Colonic mucosa (tissue), 4 donors: ENCODE measurements around the gene ADARB2. TPM values are rescaled to one million over a fixed set of nuclear protein-coding genes. Genes with fewer than 3 reads are reported as not detected.

Experiments
- DNase-seq: peaks from one replicate; pipeline ENCODE4 v3.0.0-alpha.2; 2020
- H3K27ac ChIP-seq: fragments of 200-600 bp; one replicate; pipeline ENCODE4 v1.8.0; 2021
- H3K27me3 ChIP-seq: fragments of 200-600 bp; one replicate; pipeline ENCODE4 v1.8.0; 2021
- H3K36me3 ChIP-seq: fragments of 200-600 bp; one replicate; pipeline ENCODE4 v1.8.0; 2021
- H3K4me1 ChIP-seq: fragments of 200-600 bp; one replicate; pipeline ENCODE4 v1.8.0; 2021; ENCODE audit warnings: mild to moderate bottlenecking
- H3K4me3 ChIP-seq: fragments of 200-600 bp; one replicate; pipeline ENCODE4 v1.8.0; 2021
- H3K9ac ChIP-seq, 2 donors: one replicate each; pipeline ENCODE4 v1.7.0; 2013; ENCODE audit warnings: control low read depth in 2 of 2, low read depth in 2 of 2, low read length in 2 of 2
- H3K9me3 ChIP-seq: fragments of 200-600 bp; one replicate; pipeline ENCODE4 v1.8.0; 2021
- intact Hi-C: fragments of 100-400 bp; cut with DNase I; formaldehyde crosslinking; loops from one replicate; pipeline ENCODE4 v1.14.1; 2022
- total RNA-seq, 2 donors: library from RNA; stranded (reverse); fragmentation: NEBNext Ultra II Directional in 1 of 2; extraction: Animal tissue kit (Norgen Biotek cat#: 25700) in 1 of 2; gene quantifications; one replicate each; pipeline ENCODE4 v1.2.1, GENCODE V29; 2021
- TF ChIP-seq, protein P1 (sequence below): fragments of 200-600 bp; IDR thresholded peaks from one replicate; pipeline ENCODE4 v1.8.0; 2022; ENCODE audit warnings: antibody characterized with exemption, mild to moderate bottlenecking
- donor health status: healthy.
- donor health status: DM: no; HTN: no; CAD: no.
- donor health status: DM: no; HTN: no; CAD: no.

The ADARB2 gene
- total RNA-seq, 2 donors from 2014 or later = 0.19 TPM; not detected in 1

DNA sequence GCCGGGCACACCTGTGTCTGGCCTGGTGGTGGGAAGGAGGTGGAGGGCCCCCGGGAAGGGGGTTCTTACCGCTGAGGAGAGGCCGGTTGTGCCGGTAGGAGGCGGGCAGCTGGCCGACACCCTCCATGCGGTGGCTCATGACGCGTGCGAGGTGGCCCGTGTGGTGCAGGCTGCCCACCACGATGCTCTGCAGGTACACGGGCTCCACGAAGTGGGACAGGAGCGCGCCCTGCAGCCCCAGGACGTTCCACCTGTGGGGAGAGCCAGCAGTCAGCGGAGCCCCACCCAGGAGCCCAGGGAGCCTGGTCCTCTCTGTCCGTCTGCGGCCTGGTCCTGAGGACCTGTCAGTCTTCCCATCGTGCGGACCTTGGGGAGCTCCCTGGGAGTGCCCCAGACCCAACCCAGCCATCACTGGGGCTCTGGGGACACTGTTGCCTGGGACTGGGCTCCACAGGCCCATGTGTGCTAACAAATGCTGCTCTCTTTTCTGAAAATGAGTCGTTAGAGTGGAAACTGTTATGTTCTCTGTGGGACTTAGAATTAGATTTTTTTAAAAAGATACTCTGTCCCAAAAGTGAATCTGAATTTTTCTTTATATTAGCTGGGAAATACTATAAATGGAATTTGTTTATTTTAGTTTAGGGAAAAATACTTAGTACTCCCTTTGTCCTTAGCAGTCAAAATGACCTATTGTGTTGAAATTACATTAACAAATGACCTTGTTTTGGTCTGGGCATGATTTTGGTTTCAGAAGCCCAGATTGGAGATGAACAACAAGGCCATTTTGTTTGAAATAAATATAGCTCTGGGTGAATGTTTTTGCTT lies 537.2 kb downstream of the ADARB2 start:
- H3K9ac ChIP-seq = no peak overlapping the region
- no peaks in the 10 kb centered on the region for H3K4me1 ChIP-seq
- H3K4me3 ChIP-seq = no peak overlapping the region
- intact Hi-C loops = no loop called here
- H3K9me3 ChIP-seq = no peaks in the 10 kb centered on the region
- H3K27ac ChIP-seq = no peak overlapping the region
- H3K27me3 ChIP-seq = no peaks in the 10 kb centered on the region
- H3K36me3 ChIP-seq = no peaks in the 10 kb centered on the region
- TF ChIP-seq, protein P1, sequence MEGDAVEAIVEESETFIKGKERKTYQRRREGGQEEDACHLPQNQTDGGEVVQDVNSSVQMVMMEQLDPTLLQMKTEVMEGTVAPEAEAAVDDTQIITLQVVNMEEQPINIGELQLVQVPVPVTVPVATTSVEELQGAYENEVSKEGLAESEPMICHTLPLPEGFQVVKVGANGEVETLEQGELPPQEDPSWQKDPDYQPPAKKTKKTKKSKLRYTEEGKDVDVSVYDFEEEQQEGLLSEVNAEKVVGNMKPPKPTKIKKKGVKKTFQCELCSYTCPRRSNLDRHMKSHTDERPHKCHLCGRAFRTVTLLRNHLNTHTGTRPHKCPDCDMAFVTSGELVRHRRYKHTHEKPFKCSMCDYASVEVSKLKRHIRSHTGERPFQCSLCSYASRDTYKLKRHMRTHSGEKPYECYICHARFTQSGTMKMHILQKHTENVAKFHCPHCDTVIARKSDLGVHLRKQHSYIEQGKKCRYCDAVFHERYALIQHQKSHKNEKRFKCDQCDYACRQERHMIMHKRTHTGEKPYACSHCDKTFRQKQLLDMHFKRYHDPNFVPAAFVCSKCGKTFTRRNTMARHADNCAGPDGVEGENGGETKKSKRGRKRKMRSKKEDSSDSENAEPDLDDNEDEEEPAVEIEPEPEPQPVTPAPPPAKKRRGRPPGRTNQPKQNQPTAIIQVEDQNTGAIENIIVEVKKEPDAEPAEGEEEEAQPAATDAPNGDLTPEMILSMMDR = no peak
- DNase-seq = peak; percentile 13

DNA sequence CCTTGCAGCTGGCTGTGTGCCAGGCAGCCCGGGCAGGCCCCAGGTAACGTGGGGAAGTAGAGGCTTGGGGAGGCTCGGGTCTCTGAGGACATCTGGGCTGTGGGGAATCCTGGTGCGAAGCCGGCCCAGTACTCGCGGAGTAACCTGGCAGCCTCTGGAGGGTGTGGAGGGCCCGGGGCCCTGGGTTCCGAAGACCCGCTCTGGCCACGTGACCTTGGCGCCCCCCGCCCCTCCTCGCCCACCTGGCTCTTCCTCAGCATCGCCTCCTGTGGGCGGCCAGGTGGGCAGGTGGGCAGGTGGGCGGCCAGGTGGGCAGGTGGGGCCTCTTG lies 538.0 kb downstream of the ADARB2 start:
- no peak overlapping the region for H3K27ac ChIP-seq
- intact Hi-C loops = no loop called here
- H3K9me3 ChIP-seq = no peaks in the 10 kb centered on the region
- TF ChIP-seq, protein P1 = no peak
- no peak overlapping the region for H3K9ac ChIP-seq
- no peak for DNase-seq
- H3K27me3 ChIP-seq = no peaks in the 10 kb centered on the region
- no peaks in the 10 kb centered on the region for H3K36me3 ChIP-seq
- no peaks in the 10 kb centered on the region for H3K4me1 ChIP-seq
- H3K4me3 ChIP-seq = no peak overlapping the region

DNA sequence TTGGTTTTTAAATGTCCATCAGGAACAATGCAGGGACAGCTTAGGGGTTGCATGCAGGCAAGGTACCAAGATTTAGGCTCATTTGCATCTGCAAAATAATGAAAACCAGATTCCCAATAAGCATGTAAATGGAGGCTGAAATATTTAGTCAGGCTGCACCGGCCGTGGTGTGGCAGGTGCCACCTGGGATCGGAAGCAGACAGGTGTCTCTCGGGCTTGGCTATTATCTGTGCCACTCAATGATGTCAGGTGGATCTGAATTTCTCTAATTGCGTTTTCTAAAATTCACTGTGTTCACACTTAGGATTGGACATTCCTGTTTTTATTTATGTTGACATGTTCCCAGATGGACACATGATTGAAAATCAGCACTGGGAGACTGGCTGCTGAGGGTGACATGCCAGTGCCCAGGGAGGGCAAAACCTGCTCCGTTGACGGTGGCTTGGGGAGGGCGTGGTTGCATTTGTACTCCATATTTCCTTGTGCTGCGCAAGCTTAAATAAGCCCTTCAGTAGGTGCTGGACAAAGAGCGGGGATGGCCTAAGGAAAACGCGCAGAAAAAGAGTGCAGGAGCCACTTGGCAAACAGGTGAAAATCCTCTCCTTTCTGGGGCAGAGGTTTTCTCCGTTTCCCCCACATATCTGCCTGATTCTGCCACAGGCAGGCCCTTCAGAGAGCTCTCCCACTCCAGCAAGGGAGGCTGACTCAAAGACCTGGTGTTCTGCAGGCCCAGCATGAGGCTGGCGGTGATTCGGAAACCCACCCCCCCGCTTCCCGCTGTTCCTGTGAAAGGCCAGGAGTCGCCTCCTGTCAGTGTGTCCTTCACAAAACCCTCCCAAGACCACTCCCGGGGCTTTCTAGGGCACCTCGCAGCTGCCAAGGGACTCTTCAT lies 538.6 kb downstream of the ADARB2 start:
- Histone ChIP-seq H3K4me1 (no peaks in the 10 kb centered on the region), H3K9ac (no peak overlapping the region), H3K36me3 (no peaks in the 10 kb centered on the region), H3K9me3 (no peaks in the 10 kb centered on the region), H3K27ac (no peak overlapping the region), H3K27me3 (no peaks in the 10 kb centered on the region), H3K4me3 (no peak overlapping the region)
- TF ChIP-seq, protein P1 = no peak
- intact Hi-C loops = no loop called here
- DNase-seq = peak; percentile 34

DNA sequence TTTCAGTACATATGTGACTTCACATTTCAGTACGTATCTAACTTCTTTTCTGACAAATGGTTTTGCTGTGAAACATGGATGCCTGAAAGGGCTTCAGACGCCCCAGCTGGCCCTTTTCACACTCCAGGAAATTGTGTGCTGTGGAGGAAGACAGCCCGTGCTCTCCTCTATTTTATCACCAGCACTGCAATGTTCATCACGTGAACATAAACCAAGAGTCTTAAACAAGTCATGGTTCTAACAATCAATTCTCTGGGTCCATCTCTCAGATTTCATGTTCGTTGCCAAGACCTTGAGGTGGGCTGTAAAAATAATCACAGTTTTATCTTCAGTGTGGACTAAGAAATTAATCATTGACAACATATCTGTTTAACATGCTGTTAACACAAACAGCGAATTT lies 539.9 kb downstream of the ADARB2 start:
- intact Hi-C loops = no loop called here
- Histone ChIP-seq H3K36me3 (no peaks in the 10 kb centered on the region), H3K27me3 (no peaks in the 10 kb centered on the region), H3K9ac (no peak overlapping the region), H3K4me3 (no peak overlapping the region), H3K27ac (no peak overlapping the region), H3K9me3 (no peaks in the 10 kb centered on the region), H3K4me1 (no peaks in the 10 kb centered on the region)
- TF ChIP-seq, protein P1 = no peak
- DNase-seq = no peak

DNA sequence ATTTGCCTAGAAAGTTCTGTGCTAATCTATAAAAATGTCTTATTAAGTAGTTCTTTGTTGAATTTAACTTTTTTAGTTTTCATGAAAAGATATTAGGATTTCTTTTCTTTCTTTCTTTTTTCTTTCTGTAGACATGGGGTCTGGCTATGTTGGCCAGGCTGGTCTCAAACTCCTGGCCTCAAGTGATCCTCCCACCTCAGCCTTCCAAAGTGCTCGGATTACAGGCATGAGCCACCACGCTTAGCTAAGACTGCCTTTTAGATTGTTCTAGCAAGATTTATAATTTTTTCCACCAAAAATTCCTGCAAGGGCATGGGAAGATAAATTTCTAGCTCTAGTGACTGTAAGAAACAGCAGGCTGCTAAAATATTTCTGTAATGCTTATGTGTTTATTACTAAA lies 540.7 kb downstream of the ADARB2 start:
- H3K27ac ChIP-seq = no peak overlapping the region
- H3K9ac ChIP-seq = no peak overlapping the region
- no peaks in the 10 kb centered on the region for H3K9me3 ChIP-seq
- intact Hi-C loops = no loop called here
- H3K36me3 ChIP-seq = no peaks in the 10 kb centered on the region
- no peak for DNase-seq
- no peaks in the 10 kb centered on the region for H3K4me1 ChIP-seq
- no peaks in the 10 kb centered on the region for H3K27me3 ChIP-seq
- TF ChIP-seq, protein P1 = no peak
- no peak overlapping the region for H3K4me3 ChIP-seq
